Omental fat pad (tissue), 4 donors: Measurements from ENCODE around the gene ARG1. TPM values are rescaled to one million over a fixed set of nuclear protein-coding genes. Genes with fewer than 3 reads are reported as not detected.

Source experiments
- ATAC-seq: fragments of 150-250 bp; one replicate; pipeline ENCODE4 v1.9.1; 2016; ENCODE audit warnings: mild to moderate bottlenecking, moderate library complexity; ENCODE audit not compliant: low FRiP score
- DNase-seq: peaks from one replicate; pipeline ENCODE4 v3.0.0-alpha.2; 2019; ENCODE audit warnings: low spot score
- total RNA-seq, 4 donors: library from RNA; depleted of rRNA; stranded (reverse); fragments of >200 nt; gene quantifications; one replicate each; pipeline ENCODE4 v1.1.0, GENCODE V29; 2016
- TF ChIP-seq, protein P1 (sequence below), 3 donors: fragments of 450-650 bp; IDR thresholded peaks; one replicate each; pipeline ENCODE4 v1.5.1; 2016 to 2017; ENCODE audit warnings: antibody characterized with exemption in 3 of 3, mild to moderate bottlenecking in 3 of 3, moderate library complexity in 2 of 3

The ARG1 gene
- total RNA-seq, 4 donors from 2014 or later, result 14.5 TPM; not detected in 3

DNA sequence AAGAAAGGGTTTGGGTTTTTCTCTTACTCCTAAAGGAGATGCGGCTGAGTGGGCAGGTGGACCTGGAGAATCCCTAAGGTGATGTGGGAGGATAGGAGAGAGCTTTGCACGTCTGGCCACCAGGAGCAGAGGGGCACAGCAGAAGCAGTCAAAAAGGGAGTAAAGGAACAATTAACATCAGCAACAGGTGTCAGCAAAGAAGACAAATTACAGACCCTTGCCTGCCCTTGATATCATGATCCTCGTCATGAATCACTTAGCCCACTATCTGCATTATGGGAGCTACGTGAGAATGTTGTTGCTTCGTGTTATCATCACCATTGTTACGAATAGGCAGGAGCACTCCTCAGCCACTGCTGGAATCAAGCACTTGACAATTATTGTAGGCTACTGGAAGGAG, 25.5 kb upstream of the ARG1 start:
- TF ChIP-seq, protein P1, sequence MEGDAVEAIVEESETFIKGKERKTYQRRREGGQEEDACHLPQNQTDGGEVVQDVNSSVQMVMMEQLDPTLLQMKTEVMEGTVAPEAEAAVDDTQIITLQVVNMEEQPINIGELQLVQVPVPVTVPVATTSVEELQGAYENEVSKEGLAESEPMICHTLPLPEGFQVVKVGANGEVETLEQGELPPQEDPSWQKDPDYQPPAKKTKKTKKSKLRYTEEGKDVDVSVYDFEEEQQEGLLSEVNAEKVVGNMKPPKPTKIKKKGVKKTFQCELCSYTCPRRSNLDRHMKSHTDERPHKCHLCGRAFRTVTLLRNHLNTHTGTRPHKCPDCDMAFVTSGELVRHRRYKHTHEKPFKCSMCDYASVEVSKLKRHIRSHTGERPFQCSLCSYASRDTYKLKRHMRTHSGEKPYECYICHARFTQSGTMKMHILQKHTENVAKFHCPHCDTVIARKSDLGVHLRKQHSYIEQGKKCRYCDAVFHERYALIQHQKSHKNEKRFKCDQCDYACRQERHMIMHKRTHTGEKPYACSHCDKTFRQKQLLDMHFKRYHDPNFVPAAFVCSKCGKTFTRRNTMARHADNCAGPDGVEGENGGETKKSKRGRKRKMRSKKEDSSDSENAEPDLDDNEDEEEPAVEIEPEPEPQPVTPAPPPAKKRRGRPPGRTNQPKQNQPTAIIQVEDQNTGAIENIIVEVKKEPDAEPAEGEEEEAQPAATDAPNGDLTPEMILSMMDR (IDR thresholded peaks at IDR 0.05), result no peak
- no peak for DNase-seq
- ATAC-seq, result no peak

DNA sequence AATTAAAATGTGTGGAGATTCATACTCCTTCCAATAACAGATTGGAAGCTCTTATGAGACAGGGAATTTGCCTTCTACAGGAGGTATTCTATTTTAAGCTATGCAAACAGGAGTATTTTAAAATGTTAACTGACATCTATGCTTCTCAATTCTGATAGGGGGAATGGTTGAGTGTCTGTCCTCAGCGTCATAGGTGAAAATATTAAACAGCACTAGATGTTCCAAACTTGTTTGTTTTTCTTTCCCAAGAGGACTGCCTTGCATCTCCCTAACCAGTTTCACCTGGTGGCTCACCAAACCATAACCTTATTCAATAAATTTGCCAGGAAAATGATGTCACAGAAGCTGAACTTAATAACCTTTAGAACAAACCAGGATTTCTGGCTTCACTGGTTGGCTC, 24.6 kb upstream of the ARG1 start:
- no peak for ATAC-seq
- DNase-seq, result no peak
- TF ChIP-seq, protein P1 (IDR thresholded peaks at IDR 0.05), result no peak

DNA sequence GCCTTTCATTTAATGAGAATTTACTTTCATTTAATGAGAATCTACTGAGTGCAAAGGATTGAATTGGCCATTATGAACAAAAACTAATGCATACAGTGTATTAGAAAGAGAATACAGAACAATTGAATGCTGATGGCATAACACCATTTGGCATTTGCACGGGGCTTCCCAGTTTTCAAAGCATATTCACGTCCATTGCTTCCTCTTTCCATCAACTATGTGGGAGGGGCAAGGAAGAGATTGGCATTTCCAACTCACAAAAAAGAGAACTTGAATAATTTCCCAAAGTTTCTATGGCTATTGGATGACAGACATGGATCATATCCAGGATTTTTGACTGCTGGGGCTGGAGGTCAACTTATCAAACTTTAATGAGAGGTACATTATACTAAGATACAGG, 23.2 kb upstream of the ARG1 start:
- no peak for ATAC-seq
- DNase-seq, result no peak
- TF ChIP-seq, protein P1 (IDR thresholded peaks at IDR 0.05), result no peak

DNA sequence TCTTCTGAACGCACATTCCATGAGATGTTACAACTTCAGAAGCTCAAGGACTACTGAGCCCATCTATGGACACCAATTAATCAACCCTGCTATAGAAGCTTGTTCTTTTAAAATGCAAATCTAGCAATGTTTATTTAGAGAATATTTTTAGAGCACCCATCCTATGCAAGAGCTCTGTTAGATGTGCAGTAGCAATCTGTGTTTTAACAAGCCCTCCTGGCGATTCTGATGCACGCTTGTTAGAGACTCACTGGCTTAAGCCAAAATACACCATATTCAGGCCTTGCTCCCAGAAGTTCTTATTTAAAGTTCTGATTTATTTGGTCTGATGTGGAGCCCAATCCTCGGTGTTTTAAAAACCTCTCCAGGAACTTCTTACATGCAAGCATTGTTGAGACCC, 21.1 kb upstream of the ARG1 start:
- no peak for DNase-seq
- TF ChIP-seq, protein P1 (IDR thresholded peaks at IDR 0.05), result no peak
- no peak for ATAC-seq

DNA sequence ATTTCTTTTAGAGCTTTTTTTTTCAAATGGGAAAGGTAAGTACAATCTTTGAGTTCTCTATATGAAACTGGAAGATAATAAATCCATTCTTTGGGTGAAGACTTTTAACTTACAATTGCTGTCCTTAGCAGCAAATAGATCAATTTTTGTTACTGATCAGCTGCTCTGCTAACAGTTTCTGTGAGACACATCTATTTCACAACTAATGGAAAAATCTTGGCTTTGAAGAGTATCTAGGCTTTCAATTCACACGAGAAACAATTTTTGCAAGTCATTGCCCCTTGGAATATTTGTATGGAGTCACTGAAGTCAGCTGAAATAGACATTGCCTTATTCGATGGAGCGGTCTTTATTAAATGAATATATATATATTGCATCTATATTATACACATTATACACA, 20.5 kb upstream of the ARG1 start:
- TF ChIP-seq, protein P1 (IDR thresholded peaks at IDR 0.05), result no peak
- ATAC-seq (no peak), DNase-seq (no peak)

DNA sequence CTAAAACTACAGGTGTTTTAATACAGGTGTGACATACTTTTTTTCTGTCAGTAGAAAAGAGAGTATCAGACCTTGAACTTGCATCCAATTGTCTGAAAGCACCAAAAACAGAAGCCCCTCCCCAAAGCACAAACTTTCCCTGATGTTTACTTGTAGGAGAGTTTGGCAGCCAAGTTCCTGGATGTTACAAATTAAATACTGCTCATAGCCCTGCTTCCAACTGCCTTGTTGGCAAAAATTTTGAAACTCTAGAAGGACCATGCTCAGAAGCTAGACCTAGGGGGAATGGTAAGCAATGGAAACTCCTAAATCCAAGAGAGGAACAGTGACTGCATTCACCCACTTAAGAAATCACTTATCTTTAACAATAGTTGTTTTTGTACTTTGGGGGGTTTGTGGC, 17.0 kb upstream of the ARG1 start:
- TF ChIP-seq, protein P1 (IDR thresholded peaks at IDR 0.05), result no peak
- DNase-seq (no peak), ATAC-seq (no peak)

DNA sequence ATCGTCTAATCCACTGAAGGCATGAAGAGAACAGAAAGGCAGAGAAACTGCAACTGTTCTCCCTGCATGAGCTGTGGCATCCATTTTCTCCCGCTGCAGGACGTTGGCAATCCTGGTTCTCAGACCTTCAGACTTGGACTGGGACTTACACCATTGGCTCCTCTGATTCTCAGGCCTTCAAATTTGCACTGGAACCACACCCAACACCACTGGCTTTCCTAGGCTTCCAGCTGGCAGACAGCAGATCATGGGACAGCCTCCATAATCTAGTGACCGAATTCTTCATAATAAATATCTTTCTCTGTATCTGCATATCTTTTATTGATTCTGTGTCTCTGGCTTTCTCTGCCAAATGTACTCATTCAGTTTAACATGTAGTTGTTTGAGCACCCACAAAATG, 14.1 kb upstream of the ARG1 start:
- ATAC-seq (no peak), DNase-seq (no peak)
- TF ChIP-seq, protein P1 (IDR thresholded peaks at IDR 0.05), result no peak
